Rectal smooth muscle tissue (tissue), 1 donor: ENCODE data around the gene IL17RB.

Source experiments
- H3K27ac ChIP-seq: one replicate; pipeline ENCODE4 v1.7.0; 2013; ENCODE audit warnings: low read depth, low read length, inconsistent platforms
- H3K27me3 ChIP-seq: one replicate; pipeline ENCODE4 v1.7.0; 2013; ENCODE audit warnings: low read length; ENCODE audit not compliant: control insufficient read depth, insufficient read depth
- H3K36me3 ChIP-seq: one replicate; pipeline ENCODE4 v1.7.0; 2013; ENCODE audit warnings: low read length; ENCODE audit not compliant: control insufficient read depth, insufficient read depth
- H3K4me1 ChIP-seq: one replicate; pipeline ENCODE4 v1.7.0; 2013; ENCODE audit warnings: low read length; ENCODE audit not compliant: control insufficient read depth, insufficient read depth
- H3K4me3 ChIP-seq: one replicate; pipeline ENCODE4 v1.7.0; 2013; ENCODE audit warnings: low read length
- H3K9ac ChIP-seq: one replicate; pipeline ENCODE4 v1.7.0; 2013; ENCODE audit warnings: low read length

IL17RB gene

GRCh38 chr3:53863145-53863544 is 16.8 kb downstream of the IL17RB start:
- Histone ChIP-seq H3K36me3 (peaks cover 14% of the 10 kb centered on the region), H3K9ac (no peak overlapping the region), H3K27me3 (no peaks in the 10 kb centered on the region), H3K27ac (no peak overlapping the region), H3K4me3 (no peak overlapping the region), H3K4me1 (no peaks in the 10 kb centered on the region)

DNA sequence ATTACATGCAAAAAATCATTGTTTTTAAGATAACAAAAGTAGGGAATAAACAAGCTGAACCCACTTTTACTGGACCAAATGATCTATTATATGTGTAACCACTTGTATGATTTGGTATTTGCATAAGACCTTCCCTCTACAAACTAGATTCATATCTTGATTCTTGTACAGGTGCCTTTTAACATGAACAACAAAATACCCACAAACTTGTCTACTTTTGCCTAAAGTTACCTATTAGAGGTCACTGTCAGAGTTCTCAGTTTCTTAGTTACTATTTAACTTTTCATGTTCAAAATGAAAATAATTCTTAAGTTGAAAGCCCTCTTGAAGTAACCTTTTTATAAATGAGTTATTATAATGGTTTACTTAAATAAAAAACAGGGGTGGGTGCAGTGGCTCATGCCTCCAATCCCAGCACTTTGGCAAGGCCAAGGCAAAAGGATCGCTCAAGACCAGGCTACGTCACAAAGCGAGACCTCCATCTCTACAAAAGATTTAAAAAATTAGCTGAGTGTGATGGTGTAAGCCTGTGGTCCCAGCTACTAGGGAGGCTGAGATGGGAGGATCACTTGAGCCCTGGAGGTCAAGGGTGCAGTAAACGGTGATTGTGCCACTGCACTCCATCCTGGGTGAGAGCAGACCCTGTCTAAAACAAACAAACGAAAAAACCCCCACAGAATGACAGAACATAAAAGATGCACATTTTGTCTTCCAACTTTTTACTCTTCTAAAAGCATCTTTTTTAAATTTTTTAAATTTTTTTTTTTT is 19.5 kb downstream of the IL17RB start:
- Histone ChIP-seq H3K4me3 (no peak overlapping the region), H3K9ac (no peak overlapping the region), H3K36me3 (peaks cover 26% of the 10 kb centered on the region), H3K27ac (no peak overlapping the region), H3K4me1 (no peaks in the 10 kb centered on the region), H3K27me3 (no peaks in the 10 kb centered on the region)

DNA sequence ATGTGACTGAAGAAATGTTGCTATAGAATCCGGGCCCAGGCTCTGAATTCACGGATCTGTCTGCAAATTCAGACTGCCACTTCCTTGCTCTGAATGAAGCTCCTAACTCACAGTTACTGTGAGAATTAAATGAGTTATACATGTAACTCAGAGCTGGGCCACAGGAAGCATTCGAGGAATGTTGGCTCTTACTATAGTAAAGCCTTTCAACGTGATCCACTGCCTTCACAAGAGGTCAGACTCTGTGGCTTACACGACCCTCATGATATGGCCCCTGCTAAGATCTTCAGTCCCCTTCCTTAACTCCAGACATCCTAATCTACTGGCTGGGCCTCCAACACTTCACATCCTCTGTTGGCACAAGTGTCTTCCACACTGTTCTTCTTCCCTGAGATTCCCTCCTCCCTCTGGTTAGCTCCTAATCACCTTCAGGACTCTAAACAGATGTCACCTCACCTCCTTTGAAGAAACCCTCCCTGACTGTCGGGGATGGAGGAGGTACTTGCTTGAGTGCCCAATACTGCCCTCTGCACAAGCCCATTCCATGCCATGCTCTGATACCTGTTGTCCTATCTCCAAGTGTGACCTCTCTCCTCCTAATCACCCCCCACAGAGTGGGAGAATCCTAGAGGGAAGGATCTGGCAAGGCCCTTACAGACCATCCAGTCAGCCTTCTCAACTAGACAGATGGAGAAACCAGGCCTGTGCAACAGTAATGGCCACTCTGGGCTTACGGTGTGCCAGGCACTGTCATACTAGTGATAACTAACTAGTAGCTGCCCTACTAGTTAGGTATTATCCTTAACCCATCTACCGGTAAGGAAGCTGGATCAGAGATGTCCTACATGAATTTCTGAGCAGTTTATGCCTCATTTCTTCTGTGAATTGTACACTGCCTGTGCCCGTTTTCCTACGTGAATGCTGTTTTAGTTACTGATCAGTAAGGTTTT is 34.3 kb downstream of the IL17RB start:
- Histone ChIP-seq H3K27me3 (no peaks in the 10 kb centered on the region), H3K4me1 (peaks cover 6% of the 10 kb centered on the region), H3K27ac (no peak overlapping the region), H3K36me3 (peaks cover 22% of the 10 kb centered on the region), H3K4me3 (peak overlapping the region; percentile 98), H3K9ac (no peak overlapping the region)

GRCh38 chr3:53881691-53882593 is 35.6 kb downstream of the IL17RB start, which contains the start of gene ACTR8:
TSS of gene ACTR8 (minus strand) at chr3:53882152. CDS start at chr3:53882101, 51 bp downstream.
- H3K9ac ChIP-seq: peak within 1 kb of the TSS; percentile 82
- H3K36me3 ChIP-seq: peaks cover 15% of the 10 kb centered on the region
- no peaks in the 10 kb centered on the region for H3K27me3 ChIP-seq
- peaks cover 6% of the 10 kb centered on the region for H3K4me1 ChIP-seq
- peak within 1 kb of the TSS; percentile 86 for H3K27ac ChIP-seq
- H3K4me3 ChIP-seq: peak within 1 kb of the TSS; percentile 98

- no peaks in the 10 kb centered on the region for H3K27me3 ChIP-seq
- no peak overlapping the region for H3K27ac ChIP-seq
- no peak overlapping the region for H3K9ac ChIP-seq
- no peak overlapping the region for H3K4me3 ChIP-seq
- H3K4me1 ChIP-seq: peaks cover 6% of the 10 kb centered on the region
- peaks cover 7% of the 10 kb centered on the region for H3K36me3 ChIP-seq
Measured at GRCh38 chr3:53883008-53883407, 36.6 kb downstream of the IL17RB start.

DNA sequence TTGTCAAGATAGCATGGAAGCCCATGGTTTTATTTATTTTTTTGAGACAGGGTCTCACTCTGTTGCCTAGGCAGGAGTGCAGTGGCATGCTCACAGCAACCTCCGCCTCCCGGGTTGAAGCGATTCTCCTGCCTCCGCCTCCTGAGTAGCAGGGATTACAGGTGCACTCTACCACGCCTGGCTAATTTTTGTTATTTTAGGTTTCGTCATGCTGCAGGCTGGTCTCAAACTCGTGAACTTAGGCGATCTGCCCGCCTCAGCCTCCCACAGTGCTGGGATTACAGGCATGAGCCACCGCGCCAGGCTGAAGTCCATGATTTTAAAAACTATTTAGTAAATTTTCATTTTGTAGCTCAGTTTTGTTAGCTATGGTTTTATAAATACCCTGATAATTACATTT is 38.3 kb downstream of the IL17RB start:
- H3K27me3 ChIP-seq: no peaks in the 10 kb centered on the region
- no peak overlapping the region for H3K27ac ChIP-seq
- no peak overlapping the region for H3K4me3 ChIP-seq
- H3K9ac ChIP-seq: no peak overlapping the region
- H3K36me3 ChIP-seq: peaks cover 2% of the 10 kb centered on the region
- peaks cover 6% of the 10 kb centered on the region for H3K4me1 ChIP-seq

DNA sequence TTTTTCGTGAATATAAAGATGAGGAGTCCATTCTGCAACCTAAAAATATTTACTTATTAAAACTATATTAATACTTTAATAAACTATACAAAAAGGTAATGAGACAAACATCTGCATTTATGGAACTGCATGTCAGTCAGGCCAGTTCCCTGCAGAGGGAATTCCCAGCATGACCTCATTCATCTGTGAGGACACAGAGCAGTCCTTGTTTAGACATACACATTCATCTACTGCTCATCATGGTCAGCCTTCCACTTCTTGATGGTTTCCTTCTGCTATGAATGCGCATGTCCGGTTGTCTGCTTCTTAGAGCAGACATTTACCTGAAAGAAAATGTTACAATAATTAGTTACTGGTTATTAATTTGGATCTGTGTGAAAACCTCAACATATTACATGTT is 38.9 kb downstream of the IL17RB start:
- H3K27me3 ChIP-seq: no peaks in the 10 kb centered on the region
- peaks cover 2% of the 10 kb centered on the region for H3K36me3 ChIP-seq
- peaks cover 11% of the 10 kb centered on the region for H3K4me1 ChIP-seq
- no peak overlapping the region for H3K4me3 ChIP-seq
- H3K27ac ChIP-seq: no peak overlapping the region
- no peak overlapping the region for H3K9ac ChIP-seq

GRCh38 chr3:53887446-53887845 is 41.1 kb downstream of the IL17RB start:
- Histone ChIP-seq H3K36me3 (peaks cover 2% of the 10 kb centered on the region), H3K4me1 (peaks cover 11% of the 10 kb centered on the region), H3K27me3 (no peaks in the 10 kb centered on the region), H3K27ac (no peak overlapping the region), H3K4me3 (no peak overlapping the region), H3K9ac (no peak overlapping the region)

- Histone ChIP-seq H3K36me3 (peaks cover 2% of the 10 kb centered on the region), H3K4me1 (peaks cover 11% of the 10 kb centered on the region), H3K27ac (no peak overlapping the region), H3K4me3 (no peak overlapping the region), H3K9ac (no peak overlapping the region), H3K27me3 (no peaks in the 10 kb centered on the region)
Measured at GRCh38 chr3:53888232-53888631, 41.9 kb downstream of the IL17RB start.

DNA sequence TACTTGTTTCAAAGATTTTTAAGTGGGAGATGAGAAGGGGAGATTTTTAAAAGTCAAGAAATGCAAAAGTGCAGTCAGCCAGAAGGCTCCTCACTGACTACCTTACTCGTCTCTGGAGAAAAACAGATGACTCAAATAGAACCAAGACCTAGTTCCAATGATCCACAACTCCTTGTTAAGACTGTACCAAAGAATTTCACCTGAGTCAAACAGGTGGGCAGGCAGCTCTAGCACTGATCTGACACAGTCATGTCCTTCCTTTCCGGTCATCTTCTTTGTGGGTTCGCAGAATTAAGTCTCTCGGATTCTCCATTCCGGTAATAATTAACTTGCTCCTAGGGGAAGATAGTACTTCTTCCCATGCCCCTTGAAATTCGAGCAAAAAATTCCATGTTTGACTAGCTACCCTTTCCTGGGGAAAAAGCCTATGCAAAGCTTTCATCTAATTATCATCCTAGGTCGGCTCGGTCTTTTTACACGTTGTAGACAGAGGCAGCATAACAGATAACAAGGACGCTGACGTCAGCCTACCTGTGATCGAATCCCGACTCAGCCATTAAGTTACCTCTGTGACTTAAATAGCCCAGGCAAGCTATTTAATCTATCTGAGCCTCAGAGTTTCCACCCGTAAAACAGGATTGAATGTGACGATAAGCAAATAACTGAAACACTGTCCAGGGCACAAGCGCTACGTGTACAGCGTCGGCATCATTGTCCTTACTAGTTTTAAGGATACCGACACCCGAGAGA is 44.5 kb downstream of the IL17RB start:
- Histone ChIP-seq H3K4me3 (peak overlapping the region; percentile 96), H3K27me3 (no peaks in the 10 kb centered on the region), H3K4me1 (peaks cover 11% of the 10 kb centered on the region), H3K27ac (peak overlapping the region; percentile 88), H3K36me3 (no peaks in the 10 kb centered on the region), H3K9ac (peak overlapping the region; percentile 98)

- Histone ChIP-seq H3K4me3 (peak within 1 kb of the TSS; percentile 96), H3K27me3 (no peaks in the 10 kb centered on the region), H3K9ac (peak within 1 kb of the TSS; percentile 98), H3K36me3 (no peaks in the 10 kb centered on the region), H3K4me1 (peaks cover 11% of the 10 kb centered on the region), H3K27ac (peak within 1 kb of the TSS; percentile 90)
Measured at GRCh38 chr3:53891497-53892285, 45.3 kb downstream of the IL17RB start, which contains the start of gene SELENOK. TSS of gene SELENOK (minus strand) at chr3:53891859.
